OCI-LY7 (cell line): ENCODE results near the gene SPEF1. TPM values are rescaled to one million over a fixed set of nuclear protein-coding genes. Genes with fewer than 3 reads are reported as not detected.

Experiments
- BruUV-seq: library from RNA; stranded (reverse); fragments of 400-500 nt; replicated peaks from 2 replicates; lab custom pipeline; 2021; lab: Mats Ljungman, UMichigan
- CTCF ChIA-PET: fragments of 300-600 bp; sonication (Branson Sonifier 250); formaldehyde crosslinking; loops from one replicate; lab custom pipeline; 2022; ENCODE audit warnings: antibody characterized with exemption; ENCODE audit not compliant: unreplicated experiment; lab: Charles Lee
- POLR2A ChIA-PET: fragments of 300-600 bp; sonication (Branson Sonifier 250); formaldehyde crosslinking; loops from one replicate; lab custom pipeline; 2022; ENCODE audit warnings: antibody characterized with exemption; lab: Charles Lee
- DNase-seq: peaks from one replicate; pipeline ENCODE4 v3.0.0-alpha.2; 2015; ENCODE audit warnings: low spot score
- H2AFZ ChIP-seq: fragments of 200-600 bp; sonication (generic), shearing (Covaris generic); 2 replicates; pipeline ENCODE4 v1.6.1; 2014; ENCODE audit warnings: mild to moderate bottlenecking, antibody characterized with exemption, low read length, moderate library complexity
- H3K27ac ChIP-seq: fragments of 200-600 bp; sonication (generic); 2 replicates; pipeline ENCODE4 v1.5.1; 2014; ENCODE audit warnings: mixed run types, low read depth, mild to moderate bottlenecking, moderate library complexity, low read length, inconsistent platforms; ENCODE audit not compliant: poor library complexity, severe bottlenecking
- H3K36me3 ChIP-seq: fragments of 200-600 bp; sonication (generic); 2 replicates; pipeline ENCODE4 v1.6.1; 2014; ENCODE audit warnings: mild to moderate bottlenecking, antibody characterized with exemption, low read length, moderate library complexity, mixed read lengths; ENCODE audit not compliant: insufficient read depth
- H3K4me1 ChIP-seq: fragments of 200-600 bp; sonication (generic); 2 replicates; pipeline ENCODE4 v1.5.1; 2014; ENCODE audit warnings: mild to moderate bottlenecking, low read length; ENCODE audit not compliant: insufficient read depth, poor library complexity, severe bottlenecking
- H3K4me2 ChIP-seq: fragments of 200-600 bp; sonication (generic); 2 replicates; pipeline ENCODE4 v1.6.1; 2014; ENCODE audit warnings: mild to moderate bottlenecking, low read length
- H3K4me3 ChIP-seq: fragments of 200-600 bp; sonication (generic); 2 replicates; pipeline ENCODE4 v1.5.1; 2014; ENCODE audit warnings: mild to moderate bottlenecking, low read depth, low read length; ENCODE audit not compliant: poor library complexity, severe bottlenecking
- H3K79me2 ChIP-seq: fragments of 200-600 bp; sonication (generic); 2 replicates; pipeline ENCODE4 v1.6.1; 2016; ENCODE audit warnings: low read depth, mild to moderate bottlenecking, low read length, moderate library complexity, mixed read lengths; ENCODE audit not compliant: insufficient read depth
- H3K9me2 ChIP-seq: fragments of 200-600 bp; sonication (generic); 2 replicates; pipeline ENCODE4 v1.6.1; 2016; ENCODE audit warnings: mild to moderate bottlenecking, low read length, mixed read lengths; ENCODE audit not compliant: insufficient read depth
- H3K9me3 ChIP-seq: fragments of 200-600 bp; sonication (generic); 2 replicates; pipeline ENCODE4 v1.6.1; 2014; ENCODE audit warnings: mild to moderate bottlenecking, mixed run types, low read length, mixed read lengths
- H4K20me1 ChIP-seq: fragments of 200-600 bp; sonication (generic); 2 replicates; pipeline ENCODE4 v1.6.1; 2014; ENCODE audit warnings: mild to moderate bottlenecking, antibody characterized with exemption, low read length, moderate library complexity, mixed read lengths; ENCODE audit not compliant: insufficient read depth
- EZH2phosphoT487 ChIP-seq: fragments of 200-600 bp; sonication (generic); IDR thresholded peaks from 2 replicates; pipeline ENCODE4 v1.6.1; 2018; ENCODE audit warnings: low read depth, borderline replicate concordance, mild to moderate bottlenecking, mixed run types, antibody characterized with exemption, low read length, moderate library complexity, mixed read lengths
- intact Hi-C: fragments of 100-400 bp; cut with micrococcal nuclease; formaldehyde crosslinking; loops from one replicate; pipeline ENCODE4 v1.10.0; 2022; ENCODE audit not compliant: unreplicated experiment
- total RNA-seq, 2 experiments: library from RNA; depleted of rRNA in 1 of 2; stranded (reverse); fragments of >200 nt in 1 of 2; shearing (Covaris generic) in 1 of 2; gene quantifications; 2 replicates each; pipeline ENCODE4 v1.2.3, GENCODE V29; 2014 to 2022
- TF ChIP-seq, protein P1 (sequence below): fragments of 200-600 bp; sonication (generic); conservative IDR thresholded peaks from 2 replicates; pipeline ENCODE4 v1.5.1; 2014; ENCODE audit warnings: mild to moderate bottlenecking, antibody characterized with exemption, low read length, moderate library complexity, mixed read lengths

The SPEF1 gene
- total RNA-seq, 2 experiments from 2014 or later = 0.09 to 0.27 TPM

DNA sequence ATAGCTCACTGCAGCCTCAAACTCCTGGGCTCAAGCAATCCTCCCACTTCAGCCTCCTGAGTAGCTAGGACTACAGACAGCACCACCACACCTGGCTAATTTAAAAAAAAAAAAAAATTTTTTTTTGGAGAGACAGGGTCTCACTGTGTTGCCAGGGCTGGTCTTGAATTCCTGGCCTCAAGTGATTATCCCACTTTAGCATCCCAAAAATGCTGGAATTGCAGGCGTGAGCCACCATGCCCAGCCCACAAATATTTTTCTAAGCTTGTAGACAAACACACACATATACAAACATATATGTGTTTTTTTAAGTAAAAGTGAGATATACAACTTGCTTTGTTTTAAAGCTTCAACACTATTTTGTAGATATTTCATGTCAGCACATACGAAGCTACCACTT is 38.0 kb downstream of the SPEF1 start:
- no peak for DNase-seq
- TF ChIP-seq EZH2phosphoT487 = no peak
- TF ChIP-seq, protein P1, sequence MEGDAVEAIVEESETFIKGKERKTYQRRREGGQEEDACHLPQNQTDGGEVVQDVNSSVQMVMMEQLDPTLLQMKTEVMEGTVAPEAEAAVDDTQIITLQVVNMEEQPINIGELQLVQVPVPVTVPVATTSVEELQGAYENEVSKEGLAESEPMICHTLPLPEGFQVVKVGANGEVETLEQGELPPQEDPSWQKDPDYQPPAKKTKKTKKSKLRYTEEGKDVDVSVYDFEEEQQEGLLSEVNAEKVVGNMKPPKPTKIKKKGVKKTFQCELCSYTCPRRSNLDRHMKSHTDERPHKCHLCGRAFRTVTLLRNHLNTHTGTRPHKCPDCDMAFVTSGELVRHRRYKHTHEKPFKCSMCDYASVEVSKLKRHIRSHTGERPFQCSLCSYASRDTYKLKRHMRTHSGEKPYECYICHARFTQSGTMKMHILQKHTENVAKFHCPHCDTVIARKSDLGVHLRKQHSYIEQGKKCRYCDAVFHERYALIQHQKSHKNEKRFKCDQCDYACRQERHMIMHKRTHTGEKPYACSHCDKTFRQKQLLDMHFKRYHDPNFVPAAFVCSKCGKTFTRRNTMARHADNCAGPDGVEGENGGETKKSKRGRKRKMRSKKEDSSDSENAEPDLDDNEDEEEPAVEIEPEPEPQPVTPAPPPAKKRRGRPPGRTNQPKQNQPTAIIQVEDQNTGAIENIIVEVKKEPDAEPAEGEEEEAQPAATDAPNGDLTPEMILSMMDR = no peak
- no peaks in the 10 kb centered on the region for H3K4me1 ChIP-seq
- no peaks in the 10 kb centered on the region for H3K36me3 ChIP-seq
- H3K4me3 ChIP-seq = no peak overlapping the region
- no peak overlapping the region for H2AFZ ChIP-seq
- H3K9me3 ChIP-seq = no peaks in the 10 kb centered on the region
- ChIA-PET CTCF (no interaction called here), POLR2A (interaction anchor here (0.6 to 0.7 kb wide), 3 partner anchors 25 to 1642 kb away, joined by 3 to 4 read pairs (median 3); partner anchors contain the start of gene STK35)
- H3K9me2 ChIP-seq = no peaks in the 10 kb centered on the region
- no peaks in the 10 kb centered on the region for H3K79me2 ChIP-seq
- intact Hi-C loops = no loop called here
- no peak overlapping the region for H3K27ac ChIP-seq
- no TSS peak for BruUV-seq
- H3K4me2 ChIP-seq = no peak overlapping the region
- H4K20me1 ChIP-seq = no peaks in the 10 kb centered on the region

DNA sequence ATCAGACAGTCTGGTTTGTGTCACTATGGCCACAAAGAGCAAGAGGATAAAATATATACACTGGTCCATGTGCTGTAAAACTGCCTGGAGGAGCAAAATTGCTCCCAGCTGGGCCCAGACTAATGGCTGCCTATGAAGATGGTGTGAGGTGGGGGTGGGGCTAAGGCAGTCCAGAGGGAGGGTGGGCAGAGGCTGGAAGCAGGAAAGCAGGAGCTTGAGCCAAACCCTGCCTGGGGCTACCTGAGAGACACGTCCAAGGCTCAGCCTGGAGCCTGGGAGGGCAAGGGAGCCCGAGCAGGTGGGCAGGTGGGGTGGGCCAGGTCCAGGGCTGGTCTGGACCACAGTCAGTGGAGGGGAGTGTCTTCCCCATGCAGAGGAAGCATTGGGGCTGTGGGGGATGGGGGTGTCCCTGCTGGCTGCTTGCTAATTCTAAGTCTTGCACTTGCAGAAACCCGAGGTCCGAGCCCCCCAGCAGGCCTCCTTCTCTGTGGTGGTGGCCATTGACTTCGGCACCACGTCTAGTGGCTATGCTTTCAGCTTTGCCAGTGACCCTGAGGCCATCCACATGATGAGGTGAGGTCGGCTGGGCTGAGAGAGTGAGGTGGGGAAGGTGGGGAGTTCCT is 39.3 kb downstream of the SPEF1 start:
- Histone ChIP-seq H4K20me1 (no peaks in the 10 kb centered on the region), H3K79me2 (no peaks in the 10 kb centered on the region), H3K27ac (no peak overlapping the region), H3K9me2 (no peaks in the 10 kb centered on the region), H3K4me1 (no peaks in the 10 kb centered on the region), H3K4me2 (no peak overlapping the region), H3K9me3 (no peaks in the 10 kb centered on the region), H3K36me3 (no peaks in the 10 kb centered on the region), H3K4me3 (no peak overlapping the region), H2AFZ (no peak overlapping the region)
- no peak for DNase-seq
- POLR2A ChIA-PET = no interaction called here
- intact Hi-C loops = no loop called here
- CTCF ChIA-PET = no interaction called here
- TF ChIP-seq EZH2phosphoT487 = no peak
- TF ChIP-seq, protein P1 = no peak
- BruUV-seq = no TSS peak

DNA sequence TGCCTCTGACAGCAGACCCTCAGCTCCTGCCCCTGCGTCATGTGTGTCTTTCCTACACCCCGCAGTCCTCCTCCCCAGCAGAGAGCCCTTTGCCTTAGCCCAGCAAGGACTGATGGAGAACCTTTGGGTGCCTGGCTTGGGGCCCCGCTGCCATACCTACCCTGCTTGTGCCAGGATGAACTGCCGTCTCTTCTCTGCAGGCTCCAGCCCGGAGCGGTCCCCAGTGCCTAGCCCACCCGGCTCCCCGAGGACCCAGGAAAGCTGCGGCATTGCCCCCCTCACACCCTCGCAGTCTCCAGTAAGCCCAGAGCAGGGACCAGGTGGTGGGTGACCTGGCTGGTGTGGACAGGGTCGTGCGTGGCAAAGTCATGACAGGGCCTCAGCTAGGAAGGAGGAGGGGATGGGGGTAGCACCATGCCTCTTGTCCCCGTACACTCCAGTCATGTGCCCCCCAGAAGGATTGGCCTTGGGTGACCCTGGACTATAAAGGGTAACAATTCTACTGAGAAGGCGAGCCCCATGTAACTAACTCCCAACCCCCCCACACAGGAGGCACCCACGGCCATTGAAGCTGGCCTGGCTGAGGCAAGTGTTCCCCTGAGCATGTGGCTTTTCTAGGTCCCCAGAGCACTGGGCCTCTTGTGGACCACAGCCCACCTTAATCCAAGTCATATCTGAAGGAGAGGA is 40.5 kb downstream of the SPEF1 start:
- H2AFZ ChIP-seq = no peak overlapping the region
- H4K20me1 ChIP-seq = no peaks in the 10 kb centered on the region
- ChIA-PET CTCF (no interaction called here), POLR2A (no interaction called here)
- no peak overlapping the region for H3K27ac ChIP-seq
- intact Hi-C loops = no loop called here
- no TSS peak for BruUV-seq
- H3K36me3 ChIP-seq = no peaks in the 10 kb centered on the region
- no peaks in the 10 kb centered on the region for H3K9me2 ChIP-seq
- H3K4me1 ChIP-seq = no peaks in the 10 kb centered on the region
- no peak overlapping the region for H3K4me2 ChIP-seq
- no peak for DNase-seq
- no peaks in the 10 kb centered on the region for H3K79me2 ChIP-seq
- TF ChIP-seq, protein P1 = no peak
- TF ChIP-seq EZH2phosphoT487 = no peak
- no peaks in the 10 kb centered on the region for H3K9me3 ChIP-seq
- H3K4me3 ChIP-seq = no peak overlapping the region
